Endothelial cell of umbilical vein (primary cell): ENCODE results near the gene PREP. TPM values are rescaled to one million over a fixed set of nuclear protein-coding genes. Genes with fewer than 3 reads are reported as not detected.

Experiments used
- BruUV-seq: library from RNA; stranded (reverse); fragments of 400-500 nt; replicated peaks from 2 replicates; lab custom pipeline; 2021; lab: Mats Ljungman, UMichigan
- CTCF ChIA-PET: fragments of 300-600, 350-600 bp; sonication (Branson Sonifier 250); formaldehyde crosslinking; loops from one replicate; lab custom pipeline; 2021; ENCODE audit warnings: antibody characterized with exemption, inconsistent platforms; lab: Charles Lee
- POLR2A ChIA-PET: fragments of 300-600, 350-600 bp; sonication (Branson Sonifier 250); formaldehyde crosslinking; loops from one replicate; lab custom pipeline; 2021; ENCODE audit warnings: antibody characterized with exemption, inconsistent platforms; lab: Charles Lee
- DNase-seq: peaks from one replicate; pipeline ENCODE4 v3.0.0-alpha.2; 2011; ENCODE audit warnings: low read depth, low spot score
- FAIRE-seq: peaks from 2 replicates; lab custom pipeline; 2011; peaks lifted over from hg19 to GRCh38; lab: Jason Lieb, UNC
- H2AFZ ChIP-seq: 2 replicates; pipeline ENCODE4 v1.6.0; 2012; ENCODE audit warnings: low read depth, low read length, control low read depth, inconsistent platforms
- H3K27ac ChIP-seq: 2 replicates; pipeline ENCODE4 v1.5.1; 2011; ENCODE audit warnings: low read depth, mild to moderate bottlenecking, control low read depth, low read length, moderate library complexity; ENCODE audit not compliant: insufficient read depth
- H3K27me3 ChIP-seq, 2 experiments: 2 replicates each; pipeline versions ENCODE4 v1.6.0 to v1.6.1; 2011; ENCODE audit warnings: low read length in 2 of 2, mixed read lengths in 1 of 2; ENCODE audit not compliant: control insufficient read depth in 2 of 2, insufficient read depth in 2 of 2
- H3K36me3 ChIP-seq, 2 experiments: 2 replicates in 1 of 2; 3 replicates in 1 of 2; pipeline ENCODE4 v1.5.1; 2011; ENCODE audit warnings: low read length in 2 of 2, mild to moderate bottlenecking in 1 of 2, moderate library complexity in 1 of 2; ENCODE audit not compliant: control insufficient read depth in 2 of 2, insufficient read depth in 2 of 2; ENCODE audit errors: extremely low read depth in 1 of 2
- H3K4me1 ChIP-seq: 3 replicates; pipeline ENCODE4 v1.5.1; 2011; ENCODE audit warnings: mild to moderate bottlenecking, low read length; ENCODE audit not compliant: control insufficient read depth, insufficient read depth; ENCODE audit errors: extremely low read depth
- H3K4me2 ChIP-seq: 2 replicates; pipeline ENCODE4 v1.6.1; 2011; ENCODE audit warnings: low read length, control low read depth, mixed read lengths; ENCODE audit not compliant: insufficient read depth
- H3K4me3 ChIP-seq, 3 experiments: fragments of 200-600 bp in 1 of 3; sonication (generic), shearing (Covaris generic) in 1 of 3; replicated peaks in 1 of 3; 2 replicates each; pipeline ENCODE4 v1.5.1; 2011 to 2016; ENCODE audit warnings: control low read depth in 3 of 3, low read length in 3 of 3, mild to moderate bottlenecking in 2 of 3, inconsistent platforms in 1 of 3, low read depth in 1 of 3, moderate library complexity in 1 of 3; ENCODE audit not compliant: insufficient read depth in 1 of 3
- H3K79me2 ChIP-seq: 2 replicates; pipeline ENCODE4 v1.6.0; 2012; ENCODE audit warnings: low read length, inconsistent platforms; ENCODE audit not compliant: control insufficient read depth, insufficient read depth
- H3K9ac ChIP-seq: replicated peaks from 2 replicates; pipeline ENCODE3; 2011; ENCODE audit warnings: low read length, control low read depth; ENCODE audit not compliant: insufficient read depth; ENCODE audit errors: extremely low read depth
- H3K9me1 ChIP-seq: replicated peaks from 3 replicates; pipeline ENCODE4 v1.6.0; 2011; ENCODE audit warnings: mild to moderate bottlenecking, low read length; ENCODE audit not compliant: control insufficient read depth, insufficient read depth; ENCODE audit errors: extremely low read depth
- H3K9me3 ChIP-seq: replicated peaks from 2 replicates; pipeline ENCODE4 v1.5.1; 2012; ENCODE audit warnings: low read length, inconsistent platforms; ENCODE audit not compliant: control insufficient read depth, insufficient read depth
- H4K20me1 ChIP-seq: replicated peaks from 2 replicates; pipeline ENCODE3; 2011; ENCODE audit warnings: mild to moderate bottlenecking, low read length; ENCODE audit not compliant: control insufficient read depth, insufficient read depth; ENCODE audit errors: extremely low read depth
- CTCF ChIP-seq, 2 donors: IDR thresholded peaks; 1 replicate in 1 of 2; 2 replicates in 1 of 2; pipeline ENCODE4 v1.5.1; 2011; ENCODE audit warnings: low read length in 2 of 2, mild to moderate bottlenecking in 2 of 2, moderate library complexity in 2 of 2, control low read depth in 1 of 2, inconsistent platforms in 1 of 2, low read depth in 1 of 2; ENCODE audit not compliant: insufficient read depth in 1 of 2; ENCODE audit errors: extremely low read depth in 1 of 2
- EZH2 ChIP-seq: IDR thresholded peaks from 2 replicates; pipeline ENCODE4 v1.6.1; 2012; ENCODE audit warnings: borderline replicate concordance, low read depth, mild to moderate bottlenecking, moderate library complexity, low read length, inconsistent platforms; ENCODE audit not compliant: severe bottlenecking
- FOS ChIP-seq: IDR thresholded peaks from 2 replicates; pipeline ENCODE4 v1.6.1; 2011; ENCODE audit warnings: mild to moderate bottlenecking, low read length, moderate library complexity, borderline replicate concordance; ENCODE audit not compliant: insufficient read depth
- GATA2 ChIP-seq: IDR thresholded peaks from 2 replicates; pipeline ENCODE4 v1.7.0; 2011; ENCODE audit warnings: low read depth, mild to moderate bottlenecking, moderate library complexity, mixed read lengths, low read length; ENCODE audit not compliant: insufficient read length, insufficient read depth
- JUN ChIP-seq: IDR thresholded peaks from 2 replicates; pipeline ENCODE4 v1.6.1; 2011; ENCODE audit warnings: borderline replicate concordance, low read depth; ENCODE audit not compliant: insufficient read length, insufficient read depth
- MAX ChIP-seq: IDR thresholded peaks from 2 replicates; pipeline ENCODE4 v1.6.1; 2011; ENCODE audit not compliant: insufficient read depth, insufficient read length
- MYC ChIP-seq: IDR thresholded peaks from one replicate; pipeline ENCODE4 v1.6.1; 2011; ENCODE audit warnings: mild to moderate bottlenecking, low read depth, low read length
- POLR2A ChIP-seq: IDR thresholded peaks from 2 replicates; pipeline ENCODE4 v1.6.1; 2012; ENCODE audit warnings: low read depth, mild to moderate bottlenecking, control low read depth, low read length
- POLR2AphosphoS5 ChIP-seq: IDR thresholded peaks from 2 replicates; pipeline ENCODE4 v1.6.1; 2012; ENCODE audit warnings: low read depth, mild to moderate bottlenecking, control low read depth, low read length, moderate library complexity; ENCODE audit not compliant: insufficient read depth
- dilution Hi-C: fragments of 300-500 bp; cut with MboI; formaldehyde crosslinking; loops from one replicate; pipeline ENCODE4 v1.15.0; 2019; ENCODE audit warnings: low sequenced_read_pairs; ENCODE audit not compliant: extremely low pct_ligation_motif_present
- intact Hi-C: fragments of 100-400 bp; cut with micrococcal nuclease; formaldehyde crosslinking; loops from one replicate; pipeline ENCODE4 v1.10.0; 2022
- polyA plus RNA-seq, 4 experiments: library from polyadenylated mRNA; depleted of rRNA in 3 of 4; stranded (reverse) in 3 of 4; unstranded in 1 of 4; fragments of >200 nt; gene quantifications; 2 replicates each; pipeline versions ENCODE4 v1.2.1 to v1.2.3, GENCODE V29; 2011 to 2012; ENCODE audit warnings: missing spikeins in 1 of 4
- total RNA-seq: library from RNA; stranded (reverse); gene quantifications from 2 replicates; pipeline ENCODE4 v1.2.3, GENCODE V29; 2021

Gene PREP
- total and polyA plus RNA-seq, 2 donors (not counting 3 experiments of a cell fraction or from before 2014, with no cell fraction given): 17.2 to 37.7 TPM

DNA sequence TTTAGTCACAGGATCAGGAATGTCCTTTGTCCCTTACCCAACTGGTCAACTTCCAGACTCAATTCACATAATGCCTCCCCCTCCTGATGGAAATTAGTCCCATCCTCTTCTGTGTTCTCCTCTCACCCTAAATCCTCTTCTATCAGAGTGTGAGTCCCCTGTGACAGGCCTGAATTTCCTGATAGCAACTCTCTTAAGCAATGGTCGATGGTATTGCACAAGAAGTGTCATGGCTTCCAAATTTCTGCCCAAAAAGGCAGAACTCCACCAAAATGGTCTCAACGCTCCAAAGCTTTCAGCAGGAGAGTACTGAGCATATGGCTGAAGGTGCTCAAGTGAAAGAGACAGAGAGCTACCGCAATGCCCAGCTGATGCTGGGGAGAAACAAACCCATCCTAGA is 2.4 kb downstream of the PREP start:
- CTCF ChIA-PET: interaction anchor here (1.4 to 2.2 kb wide), 2 partner anchors 37 to 313 kb away, joined by 5 to 16 read pairs; no protein-coding TSS in a partner anchor
- Histone ChIP-seq H2AFZ (no peak overlapping the region), H3K9me3 (no peaks in the 10 kb centered on the region), H3K27me3 (no peaks in the 10 kb centered on the region), H3K4me1 (peaks cover 11% of the 10 kb centered on the region), H3K9me1 (no peaks in the 10 kb centered on the region), H3K9ac (no peak overlapping the region), H4K20me1 (no peaks in the 10 kb centered on the region), H3K36me3 (peaks cover 6 to 7% of the 10 kb centered on the region in 2 experiments), H3K79me2 (peaks cover 34% of the 10 kb centered on the region), H3K27ac (no peak overlapping the region), H3K4me3 (no peak overlapping the region), H3K4me2 (no peak overlapping the region)
- no TSS peak for BruUV-seq
- no peak for TF ChIP-seq MAX
- no peak for TF ChIP-seq FOS
- no peak for TF ChIP-seq MYC
- TF ChIP-seq GATA2: no peak
- TF ChIP-seq JUN: no peak
- TF ChIP-seq CTCF (IDR thresholded peaks at IDR 0.05; ENCODE audit: extremely low read depth in 1 of 2, insufficient read depth in 1 of 2, low read depth in 1 of 2, low read length in 2 of 2): no peak
- TF ChIP-seq POLR2AphosphoS5: no peak
- no peak for TF ChIP-seq POLR2A
- TF ChIP-seq EZH2: no peak
- POLR2A ChIA-PET: interaction anchor here (0.6 kb wide), 1 partner anchor 71 kb away, joined by 3 read pairs; no protein-coding TSS in a partner anchor
- intact Hi-C loops: loop anchor here (5.0 kb wide), 2 partner anchors 123 to 403 kb away; no protein-coding TSS in a partner anchor
- DNase-seq (no peak), FAIRE-seq (no peak)
- dilution Hi-C loops: loop anchor here (25.0 kb wide), 1 partner anchor 313 kb away; no protein-coding TSS in a partner anchor
